ENCODE data around the gene RNU1-2. TPM values are rescaled to one million over a fixed set of nuclear protein-coding genes. Genes with fewer than 3 reads are reported as not detected.

Gene RNU1-2
- total and polyA plus RNA-seq, 2 experiments from 2014 or later, result under 0.01 TPM; not detected in 1

DNA sequence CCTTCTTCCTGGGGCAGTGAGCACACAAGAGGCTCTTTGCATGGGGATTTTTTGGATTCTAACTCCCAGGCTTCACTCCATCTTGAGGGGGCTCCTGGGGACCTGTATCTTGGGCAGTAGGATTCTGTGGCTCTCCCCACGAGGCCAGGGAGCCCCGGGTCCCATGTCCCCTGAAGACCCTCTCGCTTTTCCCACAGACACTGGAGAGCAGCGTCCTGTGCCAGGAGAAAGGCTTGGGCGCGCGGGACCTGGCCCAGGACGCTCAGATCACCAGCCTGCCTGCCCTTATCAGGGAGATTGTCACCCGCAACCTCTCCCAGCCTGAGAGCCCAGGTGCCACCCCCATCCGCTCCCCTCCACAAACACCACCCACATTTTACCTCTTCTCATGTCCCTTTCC is 26.7 kb downstream of the RNU1-2 start:
- DNase-seq (ENCODE audit: low spot score), result no peak
- over 99% methylated on average over 10 of the region's 10 CpGs for WGBS (ENCODE audit: low lambda C conversion rate, missing lambda C conversion rate)
- H3K4me2 ChIP-seq, result no peak overlapping the region
- H3K4me1 ChIP-seq (ENCODE audit: insufficient read depth), result peaks cover 4% of the 10 kb centered on the region
- H3K79me2 ChIP-seq, result no peaks in the 10 kb centered on the region
- no peaks in the 10 kb centered on the region for H4K20me1 ChIP-seq (ENCODE audit: insufficient read depth, poor library complexity, severe bottlenecking)
- no peaks in the 10 kb centered on the region for H3K27me3 ChIP-seq
- H3K27ac ChIP-seq, result no peak overlapping the region
- no peaks in the 10 kb centered on the region for H3K9me3 ChIP-seq (ENCODE audit: low read depth)
- no peaks in the 10 kb centered on the region for H3K9me2 ChIP-seq (replicated peaks; ENCODE audit: insufficient read depth)
- no peaks in the 10 kb centered on the region for H3K36me3 ChIP-seq (replicated peaks; ENCODE audit: insufficient read depth, low read depth)
- no peak overlapping the region for H2AFZ ChIP-seq
- no peak overlapping the region for H3K4me3 ChIP-seq
- TF ChIP-seq, protein P1, sequence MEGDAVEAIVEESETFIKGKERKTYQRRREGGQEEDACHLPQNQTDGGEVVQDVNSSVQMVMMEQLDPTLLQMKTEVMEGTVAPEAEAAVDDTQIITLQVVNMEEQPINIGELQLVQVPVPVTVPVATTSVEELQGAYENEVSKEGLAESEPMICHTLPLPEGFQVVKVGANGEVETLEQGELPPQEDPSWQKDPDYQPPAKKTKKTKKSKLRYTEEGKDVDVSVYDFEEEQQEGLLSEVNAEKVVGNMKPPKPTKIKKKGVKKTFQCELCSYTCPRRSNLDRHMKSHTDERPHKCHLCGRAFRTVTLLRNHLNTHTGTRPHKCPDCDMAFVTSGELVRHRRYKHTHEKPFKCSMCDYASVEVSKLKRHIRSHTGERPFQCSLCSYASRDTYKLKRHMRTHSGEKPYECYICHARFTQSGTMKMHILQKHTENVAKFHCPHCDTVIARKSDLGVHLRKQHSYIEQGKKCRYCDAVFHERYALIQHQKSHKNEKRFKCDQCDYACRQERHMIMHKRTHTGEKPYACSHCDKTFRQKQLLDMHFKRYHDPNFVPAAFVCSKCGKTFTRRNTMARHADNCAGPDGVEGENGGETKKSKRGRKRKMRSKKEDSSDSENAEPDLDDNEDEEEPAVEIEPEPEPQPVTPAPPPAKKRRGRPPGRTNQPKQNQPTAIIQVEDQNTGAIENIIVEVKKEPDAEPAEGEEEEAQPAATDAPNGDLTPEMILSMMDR (IDR thresholded peaks at IDR 0.05; ENCODE audit: poor library complexity), result no peak
- TF ChIP-seq EZH2 (IDR thresholded peaks at IDR 0.05; ENCODE audit: borderline replicate concordance) (no peak), EZH2phosphoT487 (IDR thresholded peaks at IDR 0.05; ENCODE audit: low read depth, severe bottlenecking, unreplicated experiment) (no peak)

DNA sequence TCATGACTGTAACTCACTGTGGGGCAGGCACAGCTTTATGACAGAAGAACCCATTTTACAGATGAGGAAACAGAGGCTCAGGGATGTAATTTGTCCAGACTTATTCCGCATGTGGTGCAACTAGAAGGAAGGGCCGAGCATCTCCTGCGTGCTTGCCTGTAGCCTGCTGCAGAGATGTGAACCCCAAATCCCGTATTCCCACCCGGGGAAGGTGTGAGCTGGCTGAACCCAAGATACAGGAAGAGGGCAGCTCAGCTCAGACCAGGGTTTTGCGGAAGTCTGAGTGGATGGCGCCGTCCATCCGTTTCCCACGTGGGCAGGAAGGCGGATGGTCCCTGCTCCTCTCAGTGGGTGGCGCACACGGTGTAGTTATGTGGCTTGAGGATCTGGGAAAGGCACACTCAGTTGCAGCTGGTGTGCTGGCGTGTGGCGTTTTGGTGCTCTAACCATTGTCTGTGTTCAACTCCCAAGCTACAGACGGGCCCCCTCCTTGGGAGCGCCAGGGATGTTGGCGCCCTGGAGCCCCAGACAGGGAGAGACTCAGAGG is 27.2 kb downstream of the RNU1-2 start:
- Histone ChIP-seq H3K27me3 (no peaks in the 10 kb centered on the region), H3K27ac (no peak overlapping the region), H3K9me2 (replicated peaks; ENCODE audit: insufficient read depth) (no peaks in the 10 kb centered on the region), H3K4me3 (no peak overlapping the region), H3K36me3 (replicated peaks; ENCODE audit: insufficient read depth, low read depth) (no peaks in the 10 kb centered on the region), H4K20me1 (ENCODE audit: insufficient read depth, poor library complexity, severe bottlenecking) (no peaks in the 10 kb centered on the region), H3K79me2 (no peaks in the 10 kb centered on the region), H3K4me1 (ENCODE audit: insufficient read depth) (peaks cover 4% of the 10 kb centered on the region), H3K4me2 (no peak overlapping the region), H2AFZ (no peak overlapping the region), H3K9me3 (ENCODE audit: low read depth) (no peaks in the 10 kb centered on the region)
- no peak for DNase-seq (ENCODE audit: low spot score)
- 93% methylated on average over 18 of the region's 18 CpGs for WGBS (ENCODE audit: low lambda C conversion rate, missing lambda C conversion rate)
- TF ChIP-seq EZH2phosphoT487 (IDR thresholded peaks at IDR 0.05; ENCODE audit: low read depth, severe bottlenecking, unreplicated experiment) (no peak), EZH2 (IDR thresholded peaks at IDR 0.05; ENCODE audit: borderline replicate concordance) (no peak)
- TF ChIP-seq, protein P1 (IDR thresholded peaks at IDR 0.05; ENCODE audit: poor library complexity), result no peak

DNA sequence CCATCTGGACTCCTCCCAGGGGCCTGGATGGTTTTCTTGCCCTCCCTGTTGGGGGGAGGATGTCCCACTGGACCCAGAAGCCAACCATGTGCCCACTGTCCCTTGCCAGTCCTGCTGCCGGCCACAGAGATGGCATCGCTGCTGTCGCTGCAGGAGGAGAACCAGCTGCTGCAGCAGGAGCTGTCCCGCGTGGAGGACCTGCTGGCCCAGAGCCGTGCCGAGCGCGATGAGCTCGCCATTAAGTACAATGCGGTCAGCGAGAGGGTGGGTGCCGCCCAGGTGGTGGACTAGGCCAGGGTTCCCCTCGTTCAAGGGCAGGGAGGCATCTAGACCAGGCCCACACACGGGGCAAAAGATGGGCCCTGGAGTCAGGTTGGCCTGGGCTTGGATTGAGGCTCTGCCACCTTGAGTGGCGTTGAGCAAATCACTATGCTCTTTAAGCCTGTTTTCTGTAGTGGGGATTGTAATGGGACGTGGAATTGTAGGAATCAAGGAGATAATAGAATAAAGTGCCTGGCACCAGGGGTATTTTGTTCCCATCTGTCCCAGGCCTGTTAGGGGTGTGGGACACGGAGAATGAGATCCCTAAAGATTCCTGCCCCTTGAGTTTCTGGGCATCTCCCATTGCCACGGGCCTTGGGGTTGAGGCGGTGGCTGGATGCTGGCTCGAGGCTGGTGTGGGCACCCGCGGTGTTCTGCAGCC is 28.6 kb downstream of the RNU1-2 start:
- no peak for DNase-seq (ENCODE audit: low spot score)
- TF ChIP-seq, protein P1 (IDR thresholded peaks at IDR 0.05; ENCODE audit: poor library complexity), result no peak
- TF ChIP-seq EZH2 (IDR thresholded peaks at IDR 0.05; ENCODE audit: borderline replicate concordance) (no peak), EZH2phosphoT487 (IDR thresholded peaks at IDR 0.05; ENCODE audit: low read depth, severe bottlenecking, unreplicated experiment) (no peak)
- H3K79me2 ChIP-seq, result no peaks in the 10 kb centered on the region
- H3K4me2 ChIP-seq, result no peak overlapping the region
- H3K9me3 ChIP-seq (ENCODE audit: low read depth), result no peaks in the 10 kb centered on the region
- 95% methylated on average over 23 of the region's 23 CpGs for WGBS (ENCODE audit: low lambda C conversion rate, missing lambda C conversion rate)
- H4K20me1 ChIP-seq (ENCODE audit: insufficient read depth, poor library complexity, severe bottlenecking), result no peaks in the 10 kb centered on the region
- peaks cover 4% of the 10 kb centered on the region for H3K4me1 ChIP-seq (ENCODE audit: insufficient read depth)
- H3K27me3 ChIP-seq, result no peaks in the 10 kb centered on the region
- H2AFZ ChIP-seq, result no peak overlapping the region
- H3K36me3 ChIP-seq (replicated peaks; ENCODE audit: insufficient read depth, low read depth), result no peaks in the 10 kb centered on the region
- no peak overlapping the region for H3K27ac ChIP-seq
- H3K9me2 ChIP-seq (replicated peaks; ENCODE audit: insufficient read depth), result no peaks in the 10 kb centered on the region
- no peak overlapping the region for H3K4me3 ChIP-seq

Data from hepatocyte (in vitro differentiated cells).